ENCODE results near the gene CAPN13. TPM values are rescaled to one million over a fixed set of nuclear protein-coding genes. Genes with fewer than 3 reads are reported as not detected.
A peak's percentile ranks its signal among the peaks of the same experiment; 100 is the strongest.

CAPN13 gene
- total RNA-seq, 1 experiment from 2014 or later: not detected

GRCh38 chr2:30730736-30731647 is 76.3 kb downstream of the CAPN13 start:
- no peak for DNase-seq (ENCODE audit: low read depth)

DNA sequence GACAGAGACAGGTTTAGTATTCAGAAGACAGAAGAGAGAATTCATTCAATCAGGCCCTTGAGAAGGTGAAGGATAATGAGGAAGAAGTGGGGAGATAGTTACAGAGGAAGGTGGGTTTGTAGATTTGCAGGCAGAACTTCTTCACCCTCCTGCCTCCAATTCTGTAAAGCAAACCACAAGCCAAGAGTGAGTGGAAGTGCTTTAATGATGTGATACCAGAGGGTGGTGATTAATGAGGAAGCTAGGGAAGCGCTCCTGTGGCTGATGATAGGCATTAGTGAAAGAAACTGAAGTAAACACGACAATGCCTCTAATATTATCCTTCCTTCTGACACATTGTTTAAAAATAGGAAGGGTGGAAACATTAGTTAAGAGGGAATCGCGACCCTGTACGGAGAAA is 78.2 kb downstream of the CAPN13 start:
- DNase-seq (ENCODE audit: low read depth): no peak

DNA sequence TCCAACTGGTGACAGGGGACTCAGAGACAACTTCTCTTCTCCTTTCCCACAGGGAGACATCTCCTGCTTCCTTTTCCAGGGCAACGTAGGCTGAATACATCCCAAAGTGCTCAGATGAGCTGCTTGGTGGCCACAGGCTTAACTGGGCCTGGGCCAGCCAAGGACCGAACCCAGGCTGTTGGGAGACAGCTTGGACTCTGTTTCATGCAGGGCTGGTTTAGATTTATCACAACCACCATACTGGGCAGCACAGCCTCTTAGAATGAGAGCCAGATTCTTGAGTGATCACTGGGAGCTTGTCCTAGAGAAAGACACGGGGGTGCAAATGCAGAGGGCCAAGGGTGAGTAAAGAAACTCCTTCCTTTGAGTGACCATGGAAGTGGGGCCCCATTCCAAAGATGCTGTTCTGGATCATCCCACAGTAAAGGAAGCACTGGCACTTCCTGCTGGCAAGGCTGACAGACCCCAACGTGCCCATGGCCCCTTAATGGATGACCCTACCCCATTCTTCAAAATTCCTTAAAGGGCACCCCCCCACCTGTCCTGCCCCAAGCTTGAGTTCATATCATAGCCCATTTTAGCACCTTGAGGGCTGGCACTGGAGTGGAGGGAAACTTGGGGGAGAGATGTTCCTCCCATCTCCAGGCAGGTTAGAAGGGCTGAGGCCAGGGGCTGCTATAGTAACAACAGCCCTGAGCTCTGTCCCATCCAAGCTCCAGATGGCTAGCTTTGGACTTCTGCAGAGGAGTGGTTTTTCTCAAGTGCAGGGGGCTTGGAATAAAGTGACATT is 84.1 kb downstream of the CAPN13 start:
- no peak for DNase-seq (ENCODE audit: low read depth)

GRCh38 chr2:30721668-30722647 is 85.3 kb downstream of the CAPN13 start:
- DNase-seq (ENCODE audit: low read depth): no peak

DNA sequence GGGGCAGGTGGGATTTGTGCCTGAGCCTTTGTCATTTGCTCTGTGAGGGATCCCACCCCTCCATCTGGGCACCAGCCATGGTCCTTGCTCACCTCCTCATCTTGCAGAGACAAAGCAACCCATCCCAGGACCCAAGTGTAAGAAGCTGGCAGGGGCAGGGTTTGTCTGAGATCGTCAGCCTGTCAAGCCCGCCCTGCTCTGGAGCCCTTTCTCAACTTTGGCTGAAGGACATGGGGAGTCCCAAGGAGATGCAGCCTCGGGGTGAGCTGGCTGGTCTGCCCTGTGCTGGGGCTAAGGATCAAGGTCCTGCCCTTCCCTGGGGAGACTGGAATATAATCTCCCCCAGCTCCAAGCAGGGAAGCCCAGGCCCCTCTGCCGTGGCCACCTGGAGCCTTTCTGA is 86.0 kb downstream of the CAPN13 start:
- DNase-seq (ENCODE audit: low read depth): no peak

- DNase-seq (ENCODE audit: low read depth): no peak
Observed at GRCh38 chr2:30717081-30717650, 90.1 kb downstream of the CAPN13 start.

- no peak for DNase-seq (ENCODE audit: low read depth)
Observed at GRCh38 chr2:30716123-30716900, 90.9 kb downstream of the CAPN13 start.

- DNase-seq (ENCODE audit: low read depth): peak; percentile 79
Observed at GRCh38 chr2:30714811-30715709, 92.2 kb downstream of the CAPN13 start.

GRCh38 chr2:30713698-30714097 is 93.5 kb downstream of the CAPN13 start:
- DNase-seq (ENCODE audit: low read depth): no peak

DNA sequence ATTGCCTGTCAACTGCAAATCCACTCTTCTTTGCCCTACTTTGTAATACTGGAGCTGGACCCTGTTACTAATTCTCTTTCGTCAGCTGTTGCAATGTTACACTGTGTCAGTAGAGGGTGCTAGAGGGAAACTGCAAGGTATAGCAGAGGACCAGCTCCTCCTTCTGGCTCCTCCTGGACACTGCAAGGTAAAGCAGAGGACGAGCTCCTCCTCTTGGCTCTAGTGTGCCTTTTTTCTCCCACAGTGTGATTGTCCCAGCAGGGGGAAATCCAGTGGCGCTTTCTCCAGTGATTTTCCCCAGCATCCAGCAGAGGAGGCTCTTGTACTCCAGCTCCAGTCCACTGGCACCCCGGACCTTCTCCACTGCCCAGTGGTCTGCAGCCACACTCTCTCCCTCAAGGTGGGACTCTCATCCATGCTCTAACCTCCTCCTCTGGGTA is 95.6 kb downstream of the CAPN13 start:
- peak; percentile 84 for DNase-seq (ENCODE audit: low read depth)

GRCh38 chr2:30710461-30710860 is 96.8 kb downstream of the CAPN13 start:
- DNase-seq (ENCODE audit: low read depth): no peak

- no peak for DNase-seq (ENCODE audit: low read depth)
Observed at GRCh38 chr2:30710016-30710415, 97.2 kb downstream of the CAPN13 start.

GRCh38 chr2:30709516-30709915 is 97.7 kb downstream of the CAPN13 start:
- no peak for DNase-seq (ENCODE audit: low read depth)

- DNase-seq (ENCODE audit: low read depth): peak; percentile 22
Observed at GRCh38 chr2:30708491-30709290, 98.6 kb downstream of the CAPN13 start.

DNA sequence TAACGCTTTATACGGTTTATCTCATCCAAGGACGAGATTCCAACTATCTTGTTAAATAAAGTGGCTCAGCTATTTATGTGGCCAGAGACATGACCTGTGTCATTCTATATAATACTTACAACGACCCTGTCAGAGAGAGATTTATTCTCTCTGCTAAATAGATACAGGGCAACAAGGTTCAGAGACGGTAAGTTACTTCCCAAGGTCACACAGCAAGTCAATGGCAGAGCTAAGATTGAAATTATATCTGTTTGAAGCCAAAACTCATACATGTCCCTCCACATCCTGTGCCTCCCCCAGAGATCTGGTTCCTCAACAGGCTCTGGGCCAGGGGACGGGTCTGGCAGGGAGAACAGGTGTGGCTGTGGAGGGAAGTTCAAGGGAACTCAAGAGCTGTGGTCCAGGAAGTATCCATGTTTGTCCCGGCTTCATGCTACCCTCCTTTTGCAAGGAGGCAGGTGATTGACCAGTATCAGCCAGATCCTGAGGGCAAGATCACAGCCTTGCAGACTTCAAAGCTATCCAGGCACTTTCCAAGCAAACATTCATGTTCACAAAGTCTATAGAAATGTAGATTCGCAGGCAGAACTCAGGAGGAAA is 99.8 kb downstream of the CAPN13 start:
- DNase-seq (ENCODE audit: low read depth): no peak

DNA sequence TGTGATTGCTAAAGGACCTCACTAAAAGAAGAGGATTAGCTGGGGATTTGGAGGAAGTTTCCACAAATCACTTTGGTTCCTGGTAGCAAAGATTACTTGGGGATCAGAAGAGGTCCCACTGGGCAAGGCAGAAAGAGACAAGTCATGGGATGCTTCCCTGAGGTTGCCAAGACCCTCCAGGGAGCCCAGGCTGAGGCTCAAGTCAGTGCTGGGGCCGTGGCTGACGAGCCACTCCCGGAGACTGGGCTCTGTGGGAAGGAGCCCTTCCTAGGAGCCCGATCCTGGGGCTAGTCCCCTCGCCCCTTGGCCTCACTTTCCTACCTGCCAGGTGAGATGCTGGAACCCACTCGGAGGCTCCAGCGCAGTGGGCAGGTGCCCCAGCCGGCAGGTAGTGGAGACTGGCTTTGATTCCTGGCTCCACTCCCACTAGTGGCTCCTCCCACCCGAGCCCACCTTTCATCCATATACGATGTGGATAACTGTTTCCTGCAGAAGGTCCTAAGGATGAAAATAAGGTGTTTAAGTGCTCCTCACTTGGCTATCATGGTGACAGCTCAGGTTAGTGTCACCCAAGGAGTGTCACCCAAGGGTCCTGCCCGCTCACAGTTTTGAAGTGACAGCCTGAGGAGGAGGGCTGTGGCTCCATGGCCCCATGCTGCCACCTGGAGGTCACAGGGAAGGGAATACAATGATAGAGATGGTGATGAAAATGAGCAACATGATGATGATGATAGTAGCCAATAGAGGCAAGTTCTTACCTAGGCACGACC is 100.5 kb downstream of the CAPN13 start:
- peak; percentile 52 for DNase-seq (ENCODE audit: low read depth)

Measured in RPMI7951 (cell line).